Articular chondrocyte of knee joint (primary cell): ENCODE data around the gene DHRS2. TPM values are rescaled to one million over a fixed set of nuclear protein-coding genes. Genes with fewer than 3 reads are reported as not detected.

Experiments used
- total RNA-seq: library from RNA; depleted of rRNA; stranded (reverse); fragments of >200 nt; gene quantifications from 2 replicates; pipeline ENCODE4 v1.2.3, GENCODE V29; 2012

Gene DHRS2, protein sequence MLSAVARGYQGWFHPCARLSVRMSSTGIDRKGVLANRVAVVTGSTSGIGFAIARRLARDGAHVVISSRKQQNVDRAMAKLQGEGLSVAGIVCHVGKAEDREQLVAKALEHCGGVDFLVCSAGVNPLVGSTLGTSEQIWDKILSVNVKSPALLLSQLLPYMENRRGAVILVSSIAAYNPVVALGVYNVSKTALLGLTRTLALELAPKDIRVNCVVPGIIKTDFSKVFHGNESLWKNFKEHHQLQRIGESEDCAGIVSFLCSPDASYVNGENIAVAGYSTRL
- total RNA-seq = 0.13 and 0.22 TPM in 2 replicates

GRCh38 chr14:23636317-23637211, at the start of gene DHRS2:
TSS of gene DHRS2 (plus strand) at chr14:23636364. CDS start at chr14:23638865, 2,501 bp downstream.

Other genes with a start within 250 kb of the DHRS2 start
- not detected in 2 replicates for gene MYH6, start 228.1 kb upstream of the DHRS2 start, total RNA-seq
- not detected in 2 replicates for gene MYH7, start 200.7 kb upstream of the DHRS2 start, total RNA-seq
- 37.7 and 49.9 TPM in 2 replicates for gene NGDN, start 166.7 kb upstream of the DHRS2 start, total RNA-seq
- 0.32 and 0.39 TPM in 2 replicates for gene ZFHX2, start 84.6 kb upstream of the DHRS2 start, total RNA-seq
- gene THTPA, start 80.1 kb upstream of the DHRS2 start, total RNA-seq = 24.0 and 25.0 TPM in 2 replicates
- gene AP1G2, start 68.6 kb upstream of the DHRS2 start, total RNA-seq = 7.1 and 14.4 TPM in 2 replicates
- not detected in 2 replicates for gene JPH4, start 57.6 kb upstream of the DHRS2 start, total RNA-seq